ENCODE results near the gene LHFPL3. TPM values are rescaled to one million over a fixed set of nuclear protein-coding genes. Genes with fewer than 3 reads are reported as not detected.

Gene LHFPL3
- total RNA-seq, 1 experiment from 2014 or later, result not detected

DNA sequence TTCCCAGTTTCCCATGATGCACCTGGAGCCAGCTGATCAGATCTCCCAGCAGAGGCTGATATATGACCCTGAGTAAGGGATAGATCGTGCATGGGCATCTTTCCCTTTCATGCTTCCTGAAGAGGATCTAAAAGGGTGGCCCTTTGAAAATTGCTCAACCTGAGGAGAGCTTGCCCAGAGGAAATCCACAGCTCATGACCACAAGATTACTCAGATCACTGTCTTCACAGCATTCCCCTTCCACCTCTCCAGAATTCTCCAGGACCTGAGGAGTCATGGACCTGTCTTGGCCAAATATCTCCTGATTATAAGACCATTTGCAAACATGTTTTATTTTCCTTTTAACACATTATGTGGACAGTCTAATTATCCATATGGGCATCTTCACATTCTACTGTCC lies 328.1 kb downstream of the LHFPL3 start:
- H3K4me2 ChIP-seq (ENCODE audit: low read depth, low read length, poor library complexity, severe bottlenecking), result no peak overlapping the region
- H3K9me3 ChIP-seq (ENCODE audit: low read length), result no peaks in the 10 kb centered on the region
- H3K79me2 ChIP-seq (ENCODE audit: low read length), result no peaks in the 10 kb centered on the region
- no peak for DNase-seq
- H2AFZ ChIP-seq (ENCODE audit: low read length), result no peak overlapping the region
- no peaks in the 10 kb centered on the region for H3K9me2 ChIP-seq (replicated peaks; ENCODE audit: insufficient read depth, low read length)
- no peak overlapping the region for H3K4me3 ChIP-seq (ENCODE audit: low read length)
- H3K36me3 ChIP-seq (ENCODE audit: insufficient read depth, low read length), result no peaks in the 10 kb centered on the region
- H3K9ac ChIP-seq (ENCODE audit: low read length), result no peak overlapping the region
- H3K4me1 ChIP-seq (ENCODE audit: low read length), result no peaks in the 10 kb centered on the region
- H3K27ac ChIP-seq (ENCODE audit: low read length), result no peak overlapping the region
- H3K27me3 ChIP-seq (ENCODE audit: low read length), result no peaks in the 10 kb centered on the region
- no peaks in the 10 kb centered on the region for H4K20me1 ChIP-seq (ENCODE audit: insufficient read depth, low read depth, low read length)

DNA sequence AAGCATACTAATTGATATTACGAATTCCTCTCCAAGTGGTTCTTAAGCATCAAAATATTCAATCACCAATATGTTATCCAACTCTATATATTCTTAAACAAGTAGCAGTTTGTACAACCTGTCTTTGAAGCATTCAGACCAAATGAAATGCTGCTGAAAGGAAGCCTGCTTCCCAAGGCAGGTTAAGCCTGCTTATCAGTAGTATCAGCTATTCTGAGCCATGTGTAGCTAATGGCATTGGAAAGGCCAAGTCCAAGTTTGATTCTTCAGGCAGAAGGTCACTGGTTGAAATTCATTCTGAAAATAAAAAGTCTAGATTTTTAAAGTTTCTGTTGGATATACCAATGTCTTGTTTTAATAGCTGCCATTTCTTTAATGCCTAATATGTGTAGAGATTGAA lies 328.7 kb downstream of the LHFPL3 start:
- H3K4me1 ChIP-seq (ENCODE audit: low read length), result no peaks in the 10 kb centered on the region
- H2AFZ ChIP-seq (ENCODE audit: low read length), result no peak overlapping the region
- H3K36me3 ChIP-seq (ENCODE audit: insufficient read depth, low read length), result no peaks in the 10 kb centered on the region
- H3K4me3 ChIP-seq (ENCODE audit: low read length), result no peak overlapping the region
- H3K9ac ChIP-seq (ENCODE audit: low read length), result no peak overlapping the region
- no peak overlapping the region for H3K27ac ChIP-seq (ENCODE audit: low read length)
- no peaks in the 10 kb centered on the region for H3K9me2 ChIP-seq (replicated peaks; ENCODE audit: insufficient read depth, low read length)
- H3K27me3 ChIP-seq (ENCODE audit: low read length), result no peaks in the 10 kb centered on the region
- H4K20me1 ChIP-seq (ENCODE audit: insufficient read depth, low read depth, low read length), result no peaks in the 10 kb centered on the region
- no peak for DNase-seq
- no peak overlapping the region for H3K4me2 ChIP-seq (ENCODE audit: low read depth, low read length, poor library complexity, severe bottlenecking)
- H3K9me3 ChIP-seq (ENCODE audit: low read length), result no peaks in the 10 kb centered on the region
- no peaks in the 10 kb centered on the region for H3K79me2 ChIP-seq (ENCODE audit: low read length)

DNA sequence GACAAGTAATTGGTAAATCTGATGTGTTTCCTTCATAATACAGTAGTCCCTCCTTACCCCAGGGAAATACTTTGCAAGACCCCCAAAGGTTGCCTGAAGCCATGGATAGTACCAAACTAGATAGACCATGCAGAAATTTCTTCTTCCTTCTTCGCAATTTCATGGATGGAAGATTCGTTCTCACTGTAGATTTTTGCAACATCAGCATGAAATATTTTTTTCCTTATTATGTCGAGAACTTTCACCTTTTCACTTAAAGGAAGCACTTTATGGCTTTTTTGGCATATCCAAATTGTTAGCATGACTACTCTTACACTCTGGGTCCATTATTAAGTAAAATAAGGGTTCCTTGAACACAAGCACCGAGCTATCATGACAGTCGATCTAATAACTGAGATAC lies 333.2 kb downstream of the LHFPL3 start:
- H3K27me3 ChIP-seq (ENCODE audit: low read length), result no peaks in the 10 kb centered on the region

DNA sequence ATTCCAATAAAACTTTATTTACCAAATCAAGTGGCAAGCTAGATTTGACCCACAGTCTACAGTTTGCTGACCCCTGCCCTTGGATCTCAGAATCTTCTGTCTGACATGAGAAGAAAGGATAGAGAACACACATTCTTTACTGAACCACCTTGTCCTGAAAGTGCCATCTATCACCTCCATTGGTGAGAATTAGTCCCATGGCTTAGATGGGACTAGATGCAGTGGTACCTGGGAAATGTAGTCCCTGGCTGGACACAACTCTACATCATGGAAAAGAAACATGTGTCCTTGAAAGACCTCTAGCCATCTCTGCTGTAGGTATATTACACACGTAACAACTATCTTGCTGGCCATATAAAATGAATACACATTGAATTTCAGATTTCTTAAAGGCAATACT lies 336.2 kb downstream of the LHFPL3 start:
- Histone ChIP-seq H4K20me1 (ENCODE audit: insufficient read depth, low read depth, low read length) (no peaks in the 10 kb centered on the region), H3K9me3 (ENCODE audit: low read length) (no peaks in the 10 kb centered on the region), H3K36me3 (ENCODE audit: insufficient read depth, low read length) (no peaks in the 10 kb centered on the region), H3K4me1 (ENCODE audit: low read length) (no peaks in the 10 kb centered on the region), H3K9ac (ENCODE audit: low read length) (no peak overlapping the region), H3K27ac (ENCODE audit: low read length) (no peak overlapping the region), H3K79me2 (ENCODE audit: low read length) (no peaks in the 10 kb centered on the region), H3K9me2 (replicated peaks; ENCODE audit: insufficient read depth, low read length) (no peaks in the 10 kb centered on the region), H3K27me3 (ENCODE audit: low read length) (no peaks in the 10 kb centered on the region), H2AFZ (ENCODE audit: low read length) (no peak overlapping the region), H3K4me3 (ENCODE audit: low read length) (no peak overlapping the region), H3K4me2 (ENCODE audit: low read depth, low read length, poor library complexity, severe bottlenecking) (no peak overlapping the region)
- no peak for DNase-seq

More for the DNA sequence above, 333.2 kb downstream of the LHFPL3 start:
- no peak overlapping the region for H3K9ac ChIP-seq (ENCODE audit: low read length)
- H3K4me1 ChIP-seq (ENCODE audit: low read length), result no peaks in the 10 kb centered on the region
- H3K27ac ChIP-seq (ENCODE audit: low read length), result no peak overlapping the region
- H3K4me2 ChIP-seq (ENCODE audit: low read depth, low read length, poor library complexity, severe bottlenecking), result no peak overlapping the region
- H4K20me1 ChIP-seq (ENCODE audit: insufficient read depth, low read depth, low read length), result no peaks in the 10 kb centered on the region
- no peaks in the 10 kb centered on the region for H3K79me2 ChIP-seq (ENCODE audit: low read length)
- no peaks in the 10 kb centered on the region for H3K9me3 ChIP-seq (ENCODE audit: low read length)
- H3K36me3 ChIP-seq (ENCODE audit: insufficient read depth, low read length), result no peaks in the 10 kb centered on the region
- no peak overlapping the region for H2AFZ ChIP-seq (ENCODE audit: low read length)
- H3K9me2 ChIP-seq (replicated peaks; ENCODE audit: insufficient read depth, low read length), result no peaks in the 10 kb centered on the region
- DNase-seq, result no peak
- H3K4me3 ChIP-seq (ENCODE audit: low read length), result no peak overlapping the region

DNA sequence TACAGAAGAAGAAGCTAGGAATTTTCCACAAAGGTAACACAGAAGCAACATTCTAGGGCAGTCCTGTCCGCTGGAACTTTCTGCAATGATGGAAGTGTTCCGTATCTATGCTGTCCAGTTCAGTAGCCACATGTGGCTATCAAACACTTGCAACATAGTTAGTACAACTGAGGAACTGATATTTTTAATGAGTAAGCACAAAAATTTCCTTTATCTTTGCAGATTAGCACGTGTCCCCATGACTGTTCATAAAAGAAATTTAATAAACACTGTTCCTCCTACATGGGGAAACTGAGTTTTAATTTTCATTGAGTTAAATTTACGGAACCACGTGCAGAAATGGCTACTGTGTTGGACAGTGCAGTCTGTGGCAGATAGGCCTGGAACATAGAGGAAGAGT lies 349.2 kb downstream of the LHFPL3 start:
- Histone ChIP-seq H2AFZ (ENCODE audit: low read length) (no peak overlapping the region), H3K79me2 (ENCODE audit: low read length) (no peaks in the 10 kb centered on the region), H3K4me2 (ENCODE audit: low read depth, low read length, poor library complexity, severe bottlenecking) (no peak overlapping the region), H3K4me1 (ENCODE audit: low read length) (no peaks in the 10 kb centered on the region), H3K9me3 (ENCODE audit: low read length) (no peaks in the 10 kb centered on the region), H4K20me1 (ENCODE audit: insufficient read depth, low read depth, low read length) (no peaks in the 10 kb centered on the region), H3K36me3 (ENCODE audit: insufficient read depth, low read length) (no peaks in the 10 kb centered on the region), H3K9me2 (replicated peaks; ENCODE audit: insufficient read depth, low read length) (no peaks in the 10 kb centered on the region), H3K27me3 (ENCODE audit: low read length) (no peaks in the 10 kb centered on the region), H3K4me3 (ENCODE audit: low read length) (no peak overlapping the region), H3K9ac (ENCODE audit: low read length) (no peak overlapping the region), H3K27ac (ENCODE audit: low read length) (no peak overlapping the region)
- DNase-seq, result no peak

DNA sequence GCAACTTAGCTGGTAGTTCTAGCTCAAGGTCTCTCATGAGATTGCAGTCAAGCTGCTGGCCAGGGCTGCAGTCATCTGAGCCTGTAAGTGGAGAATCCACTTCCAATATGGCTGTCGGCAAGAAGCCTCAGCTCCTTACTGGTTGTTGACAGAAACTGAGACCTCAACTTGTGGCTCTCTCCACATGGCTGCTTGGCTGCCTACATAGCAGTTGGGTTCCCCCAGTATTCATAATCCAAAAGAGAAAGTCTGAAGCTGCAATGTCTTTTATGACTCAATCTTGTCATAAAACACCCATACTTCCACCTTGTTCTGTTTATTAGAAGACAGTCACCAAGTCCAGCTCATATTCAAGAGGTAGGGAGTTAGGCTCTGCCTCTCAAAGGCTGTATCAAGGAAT lies 350.7 kb downstream of the LHFPL3 start:
- H3K27me3 ChIP-seq (ENCODE audit: low read length), result no peaks in the 10 kb centered on the region
- no peak for DNase-seq
- H2AFZ ChIP-seq (ENCODE audit: low read length), result no peak overlapping the region
- no peaks in the 10 kb centered on the region for H3K9me2 ChIP-seq (replicated peaks; ENCODE audit: insufficient read depth, low read length)
- H4K20me1 ChIP-seq (ENCODE audit: insufficient read depth, low read depth, low read length), result no peaks in the 10 kb centered on the region
- H3K79me2 ChIP-seq (ENCODE audit: low read length), result no peaks in the 10 kb centered on the region
- no peak overlapping the region for H3K9ac ChIP-seq (ENCODE audit: low read length)
- no peaks in the 10 kb centered on the region for H3K4me1 ChIP-seq (ENCODE audit: low read length)
- no peak overlapping the region for H3K4me2 ChIP-seq (ENCODE audit: low read depth, low read length, poor library complexity, severe bottlenecking)
- no peaks in the 10 kb centered on the region for H3K9me3 ChIP-seq (ENCODE audit: low read length)
- no peak overlapping the region for H3K4me3 ChIP-seq (ENCODE audit: low read length)
- no peak overlapping the region for H3K27ac ChIP-seq (ENCODE audit: low read length)
- no peaks in the 10 kb centered on the region for H3K36me3 ChIP-seq (ENCODE audit: insufficient read depth, low read length)

DNA sequence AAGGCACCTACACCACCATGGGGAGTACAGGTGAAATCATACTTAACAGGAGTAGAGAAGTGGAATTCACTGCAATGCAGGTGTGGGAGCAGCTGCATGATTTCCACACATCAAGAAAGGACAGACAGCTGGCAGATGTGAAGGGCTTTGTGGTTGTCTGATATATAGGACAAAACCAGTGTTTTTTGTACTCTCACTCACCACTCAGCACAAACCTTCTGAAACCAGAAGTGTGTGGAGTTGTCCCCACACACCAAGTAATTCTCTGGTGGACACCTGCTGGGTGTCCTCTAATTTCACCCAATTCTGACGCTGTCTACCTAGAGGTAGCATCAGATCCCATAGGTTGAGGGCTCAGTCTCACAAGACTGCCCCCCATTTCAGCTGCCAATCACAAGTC lies 357.9 kb downstream of the LHFPL3 start:
- Histone ChIP-seq H3K4me1 (ENCODE audit: low read length) (no peaks in the 10 kb centered on the region), H4K20me1 (ENCODE audit: insufficient read depth, low read depth, low read length) (no peaks in the 10 kb centered on the region), H3K79me2 (ENCODE audit: low read length) (no peaks in the 10 kb centered on the region), H3K9ac (ENCODE audit: low read length) (no peak overlapping the region), H3K36me3 (ENCODE audit: insufficient read depth, low read length) (no peaks in the 10 kb centered on the region), H3K4me3 (ENCODE audit: low read length) (no peak overlapping the region), H3K9me3 (ENCODE audit: low read length) (no peaks in the 10 kb centered on the region), H3K9me2 (replicated peaks; ENCODE audit: insufficient read depth, low read length) (no peaks in the 10 kb centered on the region), H3K27me3 (ENCODE audit: low read length) (no peaks in the 10 kb centered on the region), H2AFZ (ENCODE audit: low read length) (no peak overlapping the region), H3K27ac (ENCODE audit: low read length) (no peak overlapping the region), H3K4me2 (ENCODE audit: low read depth, low read length, poor library complexity, severe bottlenecking) (no peak overlapping the region)
- no peak for DNase-seq

DNA sequence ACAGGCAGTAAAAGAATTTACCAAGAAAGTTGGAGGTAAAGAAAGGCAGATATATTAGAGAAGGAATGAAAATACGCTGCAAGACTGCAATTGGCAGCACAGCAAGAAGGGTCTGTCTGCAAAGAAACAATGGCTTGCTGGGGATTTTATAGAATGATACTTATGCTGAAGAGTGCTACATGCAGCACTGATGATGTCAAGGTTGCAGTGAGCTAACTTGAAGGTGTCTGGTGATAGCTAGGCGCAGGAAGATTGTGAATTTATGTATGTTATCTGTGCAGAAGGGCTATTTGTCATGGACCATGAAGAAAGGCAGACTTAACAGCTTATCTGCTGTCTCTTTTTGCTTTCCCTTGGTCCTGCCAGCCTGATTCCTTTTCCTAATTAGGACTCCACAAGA lies 366.3 kb downstream of the LHFPL3 start:
- H3K27me3 ChIP-seq (ENCODE audit: low read length), result no peaks in the 10 kb centered on the region
- H3K9me2 ChIP-seq (replicated peaks; ENCODE audit: insufficient read depth, low read length), result no peaks in the 10 kb centered on the region
- H3K4me3 ChIP-seq (ENCODE audit: low read length), result no peak overlapping the region
- no peaks in the 10 kb centered on the region for H3K36me3 ChIP-seq (ENCODE audit: insufficient read depth, low read length)
- H3K9ac ChIP-seq (ENCODE audit: low read length), result no peak overlapping the region
- no peak overlapping the region for H3K4me2 ChIP-seq (ENCODE audit: low read depth, low read length, poor library complexity, severe bottlenecking)
- H2AFZ ChIP-seq (ENCODE audit: low read length), result no peak overlapping the region
- H3K27ac ChIP-seq (ENCODE audit: low read length), result no peak overlapping the region
- no peaks in the 10 kb centered on the region for H3K79me2 ChIP-seq (ENCODE audit: low read length)
- DNase-seq, result no peak
- no peaks in the 10 kb centered on the region for H3K9me3 ChIP-seq (ENCODE audit: low read length)
- H4K20me1 ChIP-seq (ENCODE audit: insufficient read depth, low read depth, low read length), result no peaks in the 10 kb centered on the region
- no peaks in the 10 kb centered on the region for H3K4me1 ChIP-seq (ENCODE audit: low read length)

DNA sequence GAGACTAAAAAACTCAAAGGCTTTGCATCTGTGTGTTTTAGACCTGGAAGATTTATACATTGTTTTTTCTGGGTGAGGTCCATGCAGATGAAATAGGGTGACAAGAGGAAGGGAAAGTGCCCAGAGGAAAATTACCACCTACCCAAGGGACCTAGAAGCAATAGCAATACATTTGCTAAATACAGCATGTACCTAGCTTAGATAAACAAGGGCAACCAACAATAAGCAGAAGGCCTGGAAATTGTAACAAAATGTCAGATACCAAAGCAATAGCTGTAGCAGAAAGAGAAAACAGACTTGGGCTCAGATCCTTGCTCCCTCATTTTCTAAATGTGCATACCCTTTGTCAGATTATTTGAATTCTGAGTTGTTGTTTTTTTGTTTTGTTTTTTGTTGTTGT lies 367.2 kb downstream of the LHFPL3 start:
- Histone ChIP-seq H3K9me3 (ENCODE audit: low read length) (no peaks in the 10 kb centered on the region), H3K4me2 (ENCODE audit: low read depth, low read length, poor library complexity, severe bottlenecking) (no peak overlapping the region), H2AFZ (ENCODE audit: low read length) (no peak overlapping the region), H3K4me1 (ENCODE audit: low read length) (no peaks in the 10 kb centered on the region), H3K27ac (ENCODE audit: low read length) (no peak overlapping the region), H3K36me3 (ENCODE audit: insufficient read depth, low read length) (no peaks in the 10 kb centered on the region), H3K79me2 (ENCODE audit: low read length) (no peaks in the 10 kb centered on the region), H3K9me2 (replicated peaks; ENCODE audit: insufficient read depth, low read length) (no peaks in the 10 kb centered on the region), H3K4me3 (ENCODE audit: low read length) (no peak overlapping the region), H4K20me1 (ENCODE audit: insufficient read depth, low read depth, low read length) (no peaks in the 10 kb centered on the region), H3K27me3 (ENCODE audit: low read length) (no peaks in the 10 kb centered on the region), H3K9ac (ENCODE audit: low read length) (no peak overlapping the region)
- DNase-seq, result no peak
